Ascending aorta (tissue), 2 donors: ENCODE data around the gene NTN3. TPM values are rescaled to one million over a fixed set of nuclear protein-coding genes. Genes with fewer than 3 reads are reported as not detected.
A peak's percentile ranks its signal among the peaks of the same experiment; 100 is the strongest.

ENCODE experiments used
- DNase-seq, 2 donors: peaks; one replicate each; pipeline ENCODE4 v3.0.0-alpha.2; 2019; ENCODE audit warnings: low spot score in 2 of 2
- H3K27ac ChIP-seq, 2 donors: fragments of 200-600 bp; sonication (generic); one replicate each; pipeline ENCODE4 v1.5.1; 2016 to 2017; ENCODE audit warnings: mild to moderate bottlenecking in 1 of 2
- H3K27me3 ChIP-seq: fragments of 200-600 bp; sonication (generic); one replicate; pipeline ENCODE4 v1.5.1; 2017
- H3K36me3 ChIP-seq, 2 donors: fragments of 200-600 bp; sonication (generic); one replicate each; pipeline ENCODE4 v1.5.1; 2016
- H3K4me1 ChIP-seq, 2 donors: fragments of 200-600 bp; sonication (generic); one replicate each; pipeline ENCODE4 v1.5.1; 2016 to 2017; ENCODE audit warnings: mild to moderate bottlenecking in 1 of 2
- H3K4me3 ChIP-seq, 2 donors: fragments of 200-600 bp; sonication (generic); one replicate each; pipeline ENCODE4 v1.5.1; 2016 to 2017; ENCODE audit warnings: mild to moderate bottlenecking in 1 of 2
- H3K9me3 ChIP-seq, 2 donors: fragments of 200-600 bp; sonication (generic); one replicate each; pipeline ENCODE4 v1.5.1; 2016
- intact Hi-C: fragments of 100-400 bp; cut with DNase I; formaldehyde crosslinking; loops from one replicate; pipeline ENCODE4 v1.15.1; 2023
- total RNA-seq: library from RNA; depleted of rRNA; stranded (reverse); fragments of >200 nt; gene quantifications from one replicate; pipeline ENCODE4 v1.1.0, GENCODE V29; 2016
- TF ChIP-seq, protein P1 (sequence below), 3 experiments: fragments of 200-600 bp in 2 of 3; fragments of 450-650 bp in 1 of 3; sonication (generic) in 2 of 3; IDR thresholded peaks; one replicate each; pipeline ENCODE4 v1.5.1; 2016 to 2019; ENCODE audit warnings: antibody characterized with exemption in 3 of 3, mild to moderate bottlenecking in 1 of 3, moderate library complexity in 1 of 3

Gene NTN3
- total RNA-seq, 1 donor from 2014 or later: not detected

DNA sequence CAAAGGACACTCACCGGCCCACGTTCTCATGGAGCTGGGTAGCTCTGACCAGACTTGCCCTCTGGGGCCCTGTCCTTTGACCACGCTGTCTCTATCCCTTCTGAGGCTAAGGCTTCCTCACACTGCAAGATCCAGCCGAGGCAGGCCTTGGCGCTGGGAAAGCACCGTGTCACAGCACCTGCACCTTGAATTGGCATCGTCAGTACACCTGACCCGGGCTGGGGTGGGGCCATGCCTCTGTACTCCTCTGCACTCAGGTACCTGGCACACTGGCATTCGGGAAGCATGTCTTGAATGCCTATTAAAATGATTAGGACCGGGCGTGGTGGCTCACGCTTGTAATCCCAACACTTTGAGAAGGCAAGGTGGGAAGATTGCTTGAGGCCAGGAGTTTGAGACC, 9.9 kb downstream of the NTN3 start:
- peaks cover 10 to 18% of the 10 kb centered on the region in 2 donors for H3K4me1 ChIP-seq
- H3K36me3 ChIP-seq: no peaks in the 10 kb centered on the region
- no peak overlapping the region for H3K4me3 ChIP-seq
- no peaks in the 10 kb centered on the region for H3K9me3 ChIP-seq
- DNase-seq: no peak
- H3K27me3 ChIP-seq: no peaks in the 10 kb centered on the region
- TF ChIP-seq, protein P1, sequence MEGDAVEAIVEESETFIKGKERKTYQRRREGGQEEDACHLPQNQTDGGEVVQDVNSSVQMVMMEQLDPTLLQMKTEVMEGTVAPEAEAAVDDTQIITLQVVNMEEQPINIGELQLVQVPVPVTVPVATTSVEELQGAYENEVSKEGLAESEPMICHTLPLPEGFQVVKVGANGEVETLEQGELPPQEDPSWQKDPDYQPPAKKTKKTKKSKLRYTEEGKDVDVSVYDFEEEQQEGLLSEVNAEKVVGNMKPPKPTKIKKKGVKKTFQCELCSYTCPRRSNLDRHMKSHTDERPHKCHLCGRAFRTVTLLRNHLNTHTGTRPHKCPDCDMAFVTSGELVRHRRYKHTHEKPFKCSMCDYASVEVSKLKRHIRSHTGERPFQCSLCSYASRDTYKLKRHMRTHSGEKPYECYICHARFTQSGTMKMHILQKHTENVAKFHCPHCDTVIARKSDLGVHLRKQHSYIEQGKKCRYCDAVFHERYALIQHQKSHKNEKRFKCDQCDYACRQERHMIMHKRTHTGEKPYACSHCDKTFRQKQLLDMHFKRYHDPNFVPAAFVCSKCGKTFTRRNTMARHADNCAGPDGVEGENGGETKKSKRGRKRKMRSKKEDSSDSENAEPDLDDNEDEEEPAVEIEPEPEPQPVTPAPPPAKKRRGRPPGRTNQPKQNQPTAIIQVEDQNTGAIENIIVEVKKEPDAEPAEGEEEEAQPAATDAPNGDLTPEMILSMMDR (IDR thresholded peaks at IDR 0.05): no peak
- intact Hi-C loops: no loop called here
- H3K27ac ChIP-seq: no peak overlapping the region

DNA sequence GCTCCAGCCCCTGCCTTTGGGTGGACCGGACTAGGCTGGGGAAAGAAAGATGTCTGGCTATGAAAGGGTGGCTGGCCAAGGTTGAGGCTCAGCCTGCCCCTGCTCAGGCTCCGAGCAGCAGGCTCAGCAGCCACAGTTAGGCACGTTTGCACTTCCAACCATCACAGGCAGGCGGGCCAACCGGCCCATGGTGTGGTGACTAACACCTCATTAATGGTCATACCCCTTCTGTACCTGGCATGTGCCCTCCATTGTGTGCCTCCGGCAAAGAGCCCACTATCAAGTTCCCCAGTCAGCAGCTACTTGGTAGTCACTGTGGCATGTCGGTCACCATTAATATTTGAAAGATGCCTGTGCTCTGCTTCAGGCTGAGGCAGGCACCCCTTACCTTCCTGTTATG, 10.6 kb downstream of the NTN3 start:
- TF ChIP-seq, protein P1 (IDR thresholded peaks at IDR 0.05): no peak
- Histone ChIP-seq H3K27me3 (no peaks in the 10 kb centered on the region), H3K27ac (no peak overlapping the region), H3K4me1 (peaks cover 8 to 17% of the 10 kb centered on the region in 2 donors), H3K4me3 (no peak overlapping the region), H3K9me3 (no peaks in the 10 kb centered on the region), H3K36me3 (no peaks in the 10 kb centered on the region)
- intact Hi-C loops: no loop called here
- DNase-seq: no peak

DNA sequence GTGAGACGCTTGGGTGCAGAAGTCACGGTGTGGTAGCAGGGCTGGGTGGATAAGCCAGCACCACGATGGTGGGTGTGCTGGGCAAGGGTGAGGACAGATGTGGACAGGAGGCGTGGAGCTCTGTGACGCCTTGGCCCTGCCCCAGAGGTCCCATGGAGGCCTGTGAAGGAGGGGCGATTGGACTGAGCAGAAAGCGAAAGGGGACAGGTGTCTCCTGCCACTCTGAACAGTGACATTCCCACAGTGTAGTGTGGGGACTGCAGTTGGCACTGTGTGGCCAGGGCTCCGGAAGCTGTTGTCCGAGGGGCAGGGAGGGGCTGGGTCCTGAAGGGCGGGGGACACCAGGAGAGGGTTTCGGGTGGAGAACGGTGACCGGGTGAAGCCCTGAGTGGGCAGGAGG, 11.2 kb downstream of the NTN3 start:
- DNase-seq: no peak
- peak overlapping the region in 1 of 2 donors; percentile 39 for H3K4me3 ChIP-seq
- H3K27ac ChIP-seq: peak overlapping the region; percentile 49 to 57

DNA sequence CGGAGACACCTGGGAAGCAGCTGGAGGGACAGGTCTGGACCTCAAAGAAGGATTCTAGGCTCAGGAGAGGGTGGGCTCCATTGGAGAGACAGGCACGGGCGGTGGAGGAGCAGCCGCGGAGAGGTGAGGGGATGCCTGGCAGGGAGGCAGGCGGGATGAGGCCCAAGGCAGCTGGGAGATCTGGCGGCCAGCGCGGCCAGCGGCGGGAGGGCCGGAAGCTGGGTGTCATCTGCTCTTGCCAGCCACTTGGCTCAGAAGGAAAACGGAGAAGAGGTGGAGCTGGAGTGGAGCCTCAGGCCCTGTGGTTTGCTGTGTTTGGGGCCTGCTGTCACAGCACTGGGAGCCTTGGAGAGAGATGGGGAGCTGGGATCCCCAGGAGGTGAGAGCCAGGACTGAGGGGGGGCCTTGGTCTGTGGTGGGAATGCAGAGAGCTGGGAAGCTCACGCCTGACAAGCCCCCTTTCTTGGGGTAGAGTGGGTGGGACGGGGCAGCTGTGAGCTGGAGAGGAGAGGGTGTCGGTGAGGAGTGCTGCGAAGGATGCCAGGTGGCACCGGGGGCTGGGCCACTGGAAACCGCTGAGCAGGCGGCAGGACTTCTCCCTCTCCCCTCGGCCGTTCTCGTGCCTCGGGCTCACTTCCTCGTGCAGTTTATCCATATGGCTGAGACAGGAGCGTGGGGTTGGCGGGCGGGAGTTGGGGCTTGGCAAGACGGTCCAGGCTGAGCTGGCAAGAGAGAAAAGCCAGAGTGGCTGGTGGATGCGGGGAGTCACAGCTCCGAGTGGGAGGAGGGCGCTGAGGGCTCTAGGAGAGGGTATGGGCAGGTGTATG, 11.8 kb downstream of the NTN3 start:
- Histone ChIP-seq H3K4me3 (peak overlapping the region in 1 of 2 donors; percentile 39), H3K27me3 (no peaks in the 10 kb centered on the region), H3K4me1 (peaks cover 8 to 17% of the 10 kb centered on the region in 2 donors), H3K27ac (peak overlapping the region; percentile 49 to 57), H3K36me3 (no peaks in the 10 kb centered on the region), H3K9me3 (no peaks in the 10 kb centered on the region)
- DNase-seq: no peak
- intact Hi-C loops: no loop called here
- TF ChIP-seq, protein P1 (IDR thresholded peaks at IDR 0.05): no peak

More for the DNA sequence above, 11.2 kb downstream of the NTN3 start:
- Histone ChIP-seq H3K27me3 (no peaks in the 10 kb centered on the region), H3K4me1 (peaks cover 8 to 17% of the 10 kb centered on the region in 2 donors), H3K9me3 (no peaks in the 10 kb centered on the region), H3K36me3 (no peaks in the 10 kb centered on the region)
- TF ChIP-seq, protein P1 (IDR thresholded peaks at IDR 0.05): no peak
- intact Hi-C loops: no loop called here

DNA sequence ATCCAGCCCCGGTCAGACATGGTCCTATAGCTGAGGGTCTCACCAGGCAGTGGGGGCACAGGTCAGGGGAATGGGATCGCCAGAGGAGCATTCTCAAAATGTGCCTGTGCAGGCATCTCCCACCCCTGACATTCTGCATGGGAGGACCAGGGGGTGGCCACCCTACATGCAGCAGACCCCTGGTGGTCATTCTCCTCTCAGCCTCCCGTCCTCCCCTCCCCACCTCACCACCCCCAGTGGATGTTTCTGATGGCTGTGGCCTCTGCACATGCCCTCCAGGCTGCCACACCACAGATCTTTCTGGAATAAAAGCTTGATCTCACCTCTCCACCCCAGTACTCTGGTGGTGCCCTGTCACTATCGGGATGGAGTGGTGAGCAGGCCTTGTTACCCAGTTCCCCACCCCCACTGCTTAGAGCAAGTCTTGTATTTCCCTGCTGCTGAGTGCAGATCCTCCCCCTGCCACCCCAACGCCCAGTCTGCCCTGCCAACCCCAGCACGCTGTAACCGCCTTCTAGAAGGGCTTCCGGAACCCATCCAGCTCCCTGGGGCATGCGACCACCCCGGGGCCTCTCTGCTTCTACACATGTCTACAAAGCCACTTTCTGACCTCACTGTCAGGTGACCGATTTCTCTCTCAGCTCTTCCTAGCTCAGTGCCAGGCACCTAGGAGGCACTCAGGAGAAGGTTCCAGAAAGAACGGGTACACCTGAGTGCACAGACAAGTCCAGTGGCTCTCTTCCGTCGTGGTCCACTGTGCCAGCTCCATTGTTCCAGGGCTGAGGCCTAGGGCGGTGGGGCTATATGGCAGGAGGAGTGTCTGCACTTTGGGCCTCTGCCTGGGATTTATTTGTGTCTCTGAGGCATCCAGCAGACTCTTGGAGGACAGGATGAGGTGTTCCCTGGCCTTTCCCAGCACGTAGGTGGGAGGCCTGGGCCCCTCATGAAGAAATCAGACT, 13.1 kb downstream of the NTN3 start:
- intact Hi-C loops: no loop called here
- H3K36me3 ChIP-seq: no peaks in the 10 kb centered on the region
- H3K4me3 ChIP-seq: no peak overlapping the region
- H3K27ac ChIP-seq: no peak overlapping the region
- H3K9me3 ChIP-seq: no peaks in the 10 kb centered on the region
- peaks cover 8 to 17% of the 10 kb centered on the region in 2 donors for H3K4me1 ChIP-seq
- no peaks in the 10 kb centered on the region for H3K27me3 ChIP-seq
- no peak for DNase-seq
- TF ChIP-seq, protein P1 (IDR thresholded peaks at IDR 0.05): no peak
